GM23338 (cell line): ENCODE data around the gene CYP2D6. TPM values are rescaled to one million over a fixed set of nuclear protein-coding genes. Genes with fewer than 3 reads are reported as not detected.

Source experiments
- ATAC-seq: fragments of 200-7000 bp; cut with Tn5 transposase; 3 replicates; pipeline ENCODE4 v1.9.1; 2020
- DNase-seq: peaks from one replicate; pipeline ENCODE4 v3.0.0-alpha.2; 2015; ENCODE audit warnings: low spot score
- H2AFZ ChIP-seq: fragments of 200-600 bp; sonication (generic); 2 replicates; pipeline ENCODE4 v1.8.0; 2016; ENCODE audit warnings: antibody characterized with exemption, mild to moderate bottlenecking, moderate library complexity
- H3F3A ChIP-seq: fragments of 200-600 bp; sonication (generic); replicated peaks from 2 replicates; pipeline ENCODE4 v1.8.0; 2017; ENCODE audit warnings: antibody characterized with exemption, mixed run types, low read depth
- H3K27ac ChIP-seq: fragments of 200-600 bp; sonication (generic); 2 replicates; pipeline ENCODE4 v1.6.1; 2016; ENCODE audit warnings: low read depth
- H3K27me3 ChIP-seq: fragments of 200-600 bp; sonication (generic); 2 replicates; pipeline ENCODE4 v1.8.0; 2016; ENCODE audit warnings: mild to moderate bottlenecking, mixed run types, moderate library complexity; ENCODE audit not compliant: insufficient read depth
- H3K36me3 ChIP-seq: fragments of 200-600 bp; sonication (generic); 2 replicates; pipeline ENCODE4 v1.8.0; 2016; ENCODE audit warnings: mild to moderate bottlenecking; ENCODE audit not compliant: insufficient read depth
- H3K4me1 ChIP-seq: fragments of 200-600 bp; sonication (generic); 2 replicates; pipeline ENCODE4 v1.8.0; 2016; ENCODE audit warnings: mild to moderate bottlenecking, moderate library complexity; ENCODE audit not compliant: insufficient read depth
- H3K4me2 ChIP-seq: fragments of 200-600 bp; sonication (generic); 2 replicates; pipeline ENCODE4 v1.7.1; 2017; ENCODE audit warnings: mixed run types
- H3K4me3 ChIP-seq: fragments of 200-600 bp; sonication (generic); 2 replicates; pipeline ENCODE4 v1.6.1; 2016; ENCODE audit warnings: mixed run types
- H3K79me2 ChIP-seq: fragments of 200-600 bp; sonication (generic); replicated peaks from 2 replicates; pipeline ENCODE4 v1.8.0; 2017; ENCODE audit warnings: mild to moderate bottlenecking; ENCODE audit not compliant: insufficient read depth
- H3K9me2 ChIP-seq: fragments of 200-600 bp; sonication (generic); 2 replicates; pipeline ENCODE4 v1.8.0; 2017; ENCODE audit not compliant: insufficient read depth
- H4K20me1 ChIP-seq: fragments of 200-600 bp; sonication (generic); replicated peaks from 2 replicates; pipeline ENCODE4 v1.8.0; 2017; ENCODE audit warnings: mild to moderate bottlenecking; ENCODE audit not compliant: insufficient read depth
- H3K27ac Mint-ChIP-seq: 2 replicates; pipeline ENCODE4 v1.8.0; 2020; ENCODE audit warnings: inconsistent platforms, mild to moderate bottlenecking, moderate library complexity, mixed read lengths
- H3K27me3 Mint-ChIP-seq: 3 replicates; pipeline ENCODE4 v1.8.0; 2022; ENCODE audit warnings: low read depth, mild to moderate bottlenecking, moderate library complexity, mixed read lengths, inconsistent platforms; ENCODE audit not compliant: insufficient read depth, poor library complexity
- H3K36me3 Mint-ChIP-seq: 3 replicates; pipeline ENCODE4 v1.8.0; 2021; ENCODE audit warnings: low read depth, mild to moderate bottlenecking, inconsistent platforms, moderate library complexity, mixed read lengths
- H3K4me1 Mint-ChIP-seq: 3 replicates; pipeline ENCODE4 v1.8.0; 2020; ENCODE audit warnings: mild to moderate bottlenecking, inconsistent platforms, mixed read lengths
- H3K4me3 Mint-ChIP-seq: 3 replicates; pipeline ENCODE4 v1.8.0; 2021; ENCODE audit warnings: moderate library complexity, mild to moderate bottlenecking, inconsistent platforms, mixed read lengths
- H3K9me3 Mint-ChIP-seq: 3 replicates; pipeline ENCODE4 v1.8.0; 2020; ENCODE audit warnings: moderate library complexity, mild to moderate bottlenecking, inconsistent platforms, mixed read lengths
- CREB1 ChIP-seq: fragments of 250-450 bp; sonication (Bioruptor Pico); IDR thresholded peaks from 2 replicates; pipeline ENCODE4 v1.5.0; 2020; ENCODE audit warnings: low read depth, mild to moderate bottlenecking, moderate library complexity
- CTCF ChIP-seq, 2 experiments: fragments of 200-600 bp in 1 of 2; sonication (generic) in 1 of 2; conservative IDR thresholded peaks; 2 replicates each; pipeline versions ENCODE4 v1.5.1 to v1.6.1; 2016 to 2017; ENCODE audit warnings: antibody characterized with exemption in 2 of 2, low read depth in 2 of 2, mild to moderate bottlenecking in 2 of 2, moderate library complexity in 1 of 2
- ETS1 ChIP-seq: IDR thresholded peaks from 2 replicates; pipeline ENCODE4 v1.6.1; 2016; ENCODE audit warnings: antibody characterized with exemption
- POLR2AphosphoS5 ChIP-seq: IDR thresholded peaks from 2 replicates; pipeline ENCODE4 v1.6.1; 2016; ENCODE audit warnings: antibody characterized with exemption, low read depth
- STAT1 ChIP-seq: IDR thresholded peaks from one replicate; pipeline ENCODE4 v1.6.1; 2016; ENCODE audit warnings: antibody characterized with exemption; ENCODE audit not compliant: unreplicated experiment
- ZNF114 ChIP-seq: fragments of 250-450 bp; sonication (Bioruptor Pico); IDR thresholded peaks from 2 replicates; pipeline ENCODE4 v1.5.0; 2020; ENCODE audit warnings: mild to moderate bottlenecking, moderate library complexity
- ZNF331 ChIP-seq: fragments of 250-450 bp; sonication (Bioruptor Pico); IDR thresholded peaks from 2 replicates; pipeline ENCODE4 v1.5.0; 2020; ENCODE audit warnings: low read depth, mild to moderate bottlenecking, moderate library complexity
- ZNF462 ChIP-seq: fragments of 250-450 bp; sonication (Bioruptor Pico); IDR thresholded peaks from 2 replicates; pipeline ENCODE4 v1.5.0; 2020; ENCODE audit warnings: mild to moderate bottlenecking, moderate library complexity
- polyA plus RNA-seq: library from polyadenylated mRNA; unstranded; fragments of >200 nt; fragmentation: Nextera tagmentation; extraction: Ambion mirVana; gene quantifications from 2 replicates; pipeline ENCODE4 v1.2.1, GENCODE V29; 2016
- total RNA-seq: library from RNA; depleted of rRNA; stranded (reverse); fragments of >200 nt; shearing (Covaris generic); gene quantifications from 2 replicates; pipeline ENCODE4 v1.2.3, GENCODE V29; 2014
- TF ChIP-seq, protein P1 (sequence below): IDR thresholded peaks from one replicate; pipeline ENCODE4 v1.6.1; 2018; ENCODE audit warnings: antibody characterized with exemption; ENCODE audit not compliant: unreplicated experiment

The CYP2D6 gene
- total and polyA plus RNA-seq, 2 experiments from 2014 or later: 1.2 to 1.3 TPM

DNA sequence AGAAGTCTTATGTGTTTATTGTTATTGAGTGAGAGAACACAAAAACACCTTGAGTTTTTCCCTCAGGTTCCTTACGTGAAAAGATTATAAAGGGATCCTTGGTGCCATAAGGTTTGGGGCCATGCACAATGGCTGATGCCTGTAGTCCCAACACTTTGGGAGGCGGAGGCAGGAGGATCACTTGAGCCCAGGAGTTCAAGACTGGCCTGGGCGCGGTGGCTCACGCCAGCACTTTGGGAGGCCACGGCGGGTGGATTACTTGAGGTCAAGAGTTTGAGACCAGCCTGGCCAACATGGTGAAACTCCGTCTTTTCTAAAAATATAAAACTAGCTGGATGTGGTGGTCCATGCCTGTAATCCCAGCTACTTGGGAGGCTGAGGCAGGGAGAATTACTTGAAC, 45.7 kb downstream of the CYP2D6 start:
- Histone ChIP-seq H2AFZ (no peak overlapping the region), H3K4me2 (no peak overlapping the region), H3K4me3 (no peak overlapping the region), H3K79me2 (peaks cover 35% of the 10 kb centered on the region), H3K27me3 (no peaks in the 10 kb centered on the region), H3K27ac (no peak overlapping the region), H3K9me2 (no peaks in the 10 kb centered on the region), H3K36me3 (peaks cover 24% of the 10 kb centered on the region), H4K20me1 (peaks cover 19% of the 10 kb centered on the region), H3F3A (no peaks in the 10 kb centered on the region; the same call in 1 of the 2 replicates), H3K4me1 (no peaks in the 10 kb centered on the region; the same call in 1 of the 2 replicates)
- Mint-ChIP-seq H3K9me3 (peaks cover 9% of the 10 kb centered on the region), H3K27me3 (peaks cover 10% of the 10 kb centered on the region), H3K36me3 (peaks cover 62% of the 10 kb centered on the region), H3K4me3 (no peak overlapping the region), H3K4me1 (peaks cover 10% of the 10 kb centered on the region; the same call in 2 of the 3 replicates), H3K27ac (no peak overlapping the region)
- ATAC-seq: no peak
- TF ChIP-seq ETS1 (no peak), CREB1 (CRISPR knock-in tag) (no peak), CTCF (conservative IDR thresholded peaks at IDR 0.05; ENCODE audit: low read depth in 2 of 2) (no peak), POLR2AphosphoS5 (no peak), ZNF114 (CRISPR knock-in tag) (no peak), ZNF462 (CRISPR knock-in tag) (no peak), ZNF331 (CRISPR knock-in tag) (no peak), STAT1 (no peak)
- TF ChIP-seq, protein P1, sequence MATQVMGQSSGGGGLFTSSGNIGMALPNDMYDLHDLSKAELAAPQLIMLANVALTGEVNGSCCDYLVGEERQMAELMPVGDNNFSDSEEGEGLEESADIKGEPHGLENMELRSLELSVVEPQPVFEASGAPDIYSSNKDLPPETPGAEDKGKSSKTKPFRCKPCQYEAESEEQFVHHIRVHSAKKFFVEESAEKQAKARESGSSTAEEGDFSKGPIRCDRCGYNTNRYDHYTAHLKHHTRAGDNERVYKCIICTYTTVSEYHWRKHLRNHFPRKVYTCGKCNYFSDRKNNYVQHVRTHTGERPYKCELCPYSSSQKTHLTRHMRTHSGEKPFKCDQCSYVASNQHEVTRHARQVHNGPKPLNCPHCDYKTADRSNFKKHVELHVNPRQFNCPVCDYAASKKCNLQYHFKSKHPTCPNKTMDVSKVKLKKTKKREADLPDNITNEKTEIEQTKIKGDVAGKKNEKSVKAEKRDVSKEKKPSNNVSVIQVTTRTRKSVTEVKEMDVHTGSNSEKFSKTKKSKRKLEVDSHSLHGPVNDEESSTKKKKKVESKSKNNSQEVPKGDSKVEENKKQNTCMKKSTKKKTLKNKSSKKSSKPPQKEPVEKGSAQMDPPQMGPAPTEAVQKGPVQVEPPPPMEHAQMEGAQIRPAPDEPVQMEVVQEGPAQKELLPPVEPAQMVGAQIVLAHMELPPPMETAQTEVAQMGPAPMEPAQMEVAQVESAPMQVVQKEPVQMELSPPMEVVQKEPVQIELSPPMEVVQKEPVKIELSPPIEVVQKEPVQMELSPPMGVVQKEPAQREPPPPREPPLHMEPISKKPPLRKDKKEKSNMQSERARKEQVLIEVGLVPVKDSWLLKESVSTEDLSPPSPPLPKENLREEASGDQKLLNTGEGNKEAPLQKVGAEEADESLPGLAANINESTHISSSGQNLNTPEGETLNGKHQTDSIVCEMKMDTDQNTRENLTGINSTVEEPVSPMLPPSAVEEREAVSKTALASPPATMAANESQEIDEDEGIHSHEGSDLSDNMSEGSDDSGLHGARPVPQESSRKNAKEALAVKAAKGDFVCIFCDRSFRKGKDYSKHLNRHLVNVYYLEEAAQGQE: no peak
- no peak for DNase-seq
